Muscle of leg (tissue), 11 donors: Measurements from ENCODE around the gene LRMDA. TPM values are rescaled to one million over a fixed set of nuclear protein-coding genes. Genes with fewer than 3 reads are reported as not detected.

ENCODE experiments used
- DNase-seq: peaks from one replicate; pipeline ENCODE4 v3.0.0; 2013
- H3K27ac ChIP-seq: one replicate; pipeline ENCODE4 v1.5.1; 2013; ENCODE audit warnings: mild to moderate bottlenecking, low read length, control low read depth
- H3K27me3 ChIP-seq: one replicate; pipeline ENCODE4 v1.6.1; 2013; ENCODE audit warnings: low read length; ENCODE audit not compliant: control insufficient read depth, insufficient read depth
- H3K36me3 ChIP-seq: one replicate; pipeline ENCODE4 v1.6.1; 2013; ENCODE audit warnings: low read length; ENCODE audit not compliant: control insufficient read depth, insufficient read depth
- H3K4me1 ChIP-seq: one replicate; pipeline ENCODE4 v1.6.1; 2013; ENCODE audit warnings: low read length; ENCODE audit not compliant: control insufficient read depth, insufficient read depth
- H3K4me3 ChIP-seq: one replicate; pipeline ENCODE4 v1.5.1; 2013; ENCODE audit warnings: low read length, control low read depth
- H3K9me3 ChIP-seq: replicated peaks from 2 replicates; pipeline ENCODE4 v1.6.1; 2013; ENCODE audit warnings: low read depth, low read length; ENCODE audit not compliant: control insufficient read depth
- WGBS: methylation state at CpG from one replicate; pipeline ENCODE4 v1.1.5; 2013; ENCODE audit warnings: missing lambda C conversion rate; ENCODE audit not compliant: insufficient coverage; 5-methylcytosine and 5-hydroxymethylcytosine counted together
- polyA plus RNA-seq, 8 donors: library from polyadenylated mRNA; unstranded; fragments of 120-200 nt; gene quantifications; one replicate each; pipeline versions ENCODE4 v1.2.1 to v1.2.3, GENCODE V29; 2013; ENCODE audit warnings: inconsistent platforms in 1 of 8, low replicate concordance in 1 of 8; ENCODE audit not compliant: insufficient read length in 8 of 8, insufficient read depth in 1 of 8
- total RNA-seq: library from RNA; stranded (reverse); fragments of 120-200 nt; gene quantifications from one replicate; pipeline ENCODE4 v1.2.4, GENCODE V29; 2013

LRMDA gene
- total and polyA plus RNA-seq, 9 donors = 4.8 to 7.9 (median 5.7) TPM

DNA sequence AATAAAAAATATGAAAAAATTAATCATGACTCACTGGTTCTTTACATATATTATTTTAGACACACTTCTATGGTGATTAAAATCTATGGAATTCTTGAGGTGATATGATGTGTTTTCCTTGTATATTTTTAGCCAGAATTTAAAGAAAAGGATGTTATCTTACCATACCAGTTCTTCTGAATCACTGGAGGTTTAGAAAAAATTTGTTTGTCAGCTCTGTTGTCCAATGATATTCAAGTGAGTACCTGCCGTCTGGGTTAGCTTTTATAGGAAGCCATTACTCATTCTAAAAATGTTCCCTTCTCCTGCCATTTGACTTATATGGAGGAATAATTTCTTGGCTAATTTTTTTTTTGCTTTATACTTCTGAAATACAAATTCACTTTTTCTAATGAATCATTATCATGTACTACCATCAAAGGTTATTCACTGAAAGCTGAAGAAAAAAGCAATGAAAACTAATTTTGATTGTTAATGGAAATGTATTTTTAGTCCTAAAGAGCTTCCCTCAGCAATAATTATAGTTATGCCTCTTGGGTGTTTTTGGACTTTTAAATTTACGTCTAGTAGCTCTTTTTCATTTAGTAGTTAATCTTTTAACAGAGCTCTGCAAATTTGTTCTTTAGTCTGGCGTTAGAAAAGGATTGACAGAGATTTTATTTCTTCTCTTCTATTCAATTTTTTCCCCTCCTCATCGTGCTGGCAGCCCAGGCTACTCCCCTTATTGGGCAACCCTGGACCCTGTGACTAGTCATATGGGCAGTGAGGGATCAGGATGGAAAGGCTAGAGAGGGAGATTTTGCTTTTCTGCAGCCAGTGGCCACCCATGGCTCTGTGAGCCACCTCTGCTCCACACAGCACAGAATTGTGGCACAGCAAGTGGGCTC lies 434.2 kb downstream of the LRMDA start:
- Histone ChIP-seq H3K27ac (no peak overlapping the region), H3K4me3 (no peak overlapping the region), H3K9me3 (no peaks in the 10 kb centered on the region), H3K27me3 (no peaks in the 10 kb centered on the region), H3K36me3 (no peaks in the 10 kb centered on the region), H3K4me1 (no peaks in the 10 kb centered on the region)
- WGBS = no CpG with 5 or more reads among the region's 4 CpGs
- DNase-seq = no peak

DNA sequence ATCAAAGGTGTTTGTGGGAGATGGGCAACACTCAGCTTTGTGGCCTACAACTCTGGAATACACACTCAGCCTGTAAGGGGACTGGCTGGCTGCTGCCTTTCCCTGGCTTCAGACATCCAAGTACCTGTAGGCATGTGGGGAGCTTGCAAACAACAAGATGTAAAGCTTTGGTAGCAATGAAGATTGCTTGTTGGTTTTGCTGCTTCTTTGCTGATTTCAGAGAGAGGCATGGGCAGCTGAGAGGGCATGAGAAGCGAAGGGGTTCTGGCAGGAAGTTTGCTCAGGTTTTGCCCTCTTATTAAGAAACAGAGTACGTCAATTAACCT lies 434.8 kb downstream of the LRMDA start:
- no peaks in the 10 kb centered on the region for H3K27me3 ChIP-seq
- WGBS = 83% methylated on average over 2 of the region's 2 CpGs
- no peaks in the 10 kb centered on the region for H3K9me3 ChIP-seq
- H3K27ac ChIP-seq = no peak overlapping the region
- H3K4me1 ChIP-seq = no peaks in the 10 kb centered on the region
- no peak for DNase-seq
- H3K36me3 ChIP-seq = no peaks in the 10 kb centered on the region
- no peak overlapping the region for H3K4me3 ChIP-seq

DNA sequence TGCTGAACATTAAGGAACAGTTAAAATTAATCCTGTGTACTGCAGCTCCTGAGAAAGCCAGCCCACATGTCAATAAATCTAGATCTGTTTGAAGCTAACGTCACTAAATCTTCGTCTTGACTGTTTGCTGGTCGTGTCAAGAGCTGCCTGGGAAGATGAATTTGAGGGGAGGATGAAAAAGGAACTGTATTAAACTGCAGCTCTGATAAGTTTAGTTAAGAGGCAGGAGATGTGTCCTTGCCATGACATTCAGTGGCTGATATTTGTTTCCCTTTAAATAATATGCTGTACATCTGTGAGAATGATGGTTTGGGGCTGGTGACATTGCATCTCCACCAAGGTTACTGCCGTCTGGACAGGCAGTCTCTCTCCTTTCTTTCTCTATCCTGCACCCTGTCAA lies 435.3 kb downstream of the LRMDA start:
- H3K27me3 ChIP-seq = no peaks in the 10 kb centered on the region
- no peaks in the 10 kb centered on the region for H3K4me1 ChIP-seq
- H3K9me3 ChIP-seq = no peaks in the 10 kb centered on the region
- H3K4me3 ChIP-seq = no peak overlapping the region
- no peak for DNase-seq
- no peaks in the 10 kb centered on the region for H3K36me3 ChIP-seq
- WGBS = 69% methylated on average over 3 of the region's 4 CpGs
- H3K27ac ChIP-seq = no peak overlapping the region

DNA sequence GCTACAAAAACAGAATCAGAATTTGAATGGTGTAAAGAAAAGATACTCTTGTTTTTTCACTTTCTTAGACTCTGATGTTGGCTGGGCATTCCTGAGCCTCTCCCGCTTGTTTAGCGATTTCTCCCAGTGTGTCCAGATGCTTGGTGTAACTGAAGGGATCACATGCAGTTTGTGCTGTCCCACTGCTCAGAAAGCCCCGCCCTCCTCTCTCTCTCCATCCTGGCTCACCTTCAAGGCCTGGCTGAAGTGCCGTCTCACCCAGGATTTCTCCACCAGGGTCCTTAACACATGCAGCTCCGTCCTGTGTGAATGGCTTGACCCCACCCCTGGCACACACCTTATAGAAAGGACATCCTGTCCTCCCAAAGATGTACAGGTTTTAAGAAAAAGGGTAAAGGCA lies 437.1 kb downstream of the LRMDA start:
- WGBS = 67% methylated on average over 2 of the region's 5 CpGs
- H3K27me3 ChIP-seq = no peaks in the 10 kb centered on the region
- no peaks in the 10 kb centered on the region for H3K9me3 ChIP-seq
- no peak overlapping the region for H3K27ac ChIP-seq
- no peak for DNase-seq
- H3K4me1 ChIP-seq = no peaks in the 10 kb centered on the region
- no peak overlapping the region for H3K4me3 ChIP-seq
- H3K36me3 ChIP-seq = no peaks in the 10 kb centered on the region

DNA sequence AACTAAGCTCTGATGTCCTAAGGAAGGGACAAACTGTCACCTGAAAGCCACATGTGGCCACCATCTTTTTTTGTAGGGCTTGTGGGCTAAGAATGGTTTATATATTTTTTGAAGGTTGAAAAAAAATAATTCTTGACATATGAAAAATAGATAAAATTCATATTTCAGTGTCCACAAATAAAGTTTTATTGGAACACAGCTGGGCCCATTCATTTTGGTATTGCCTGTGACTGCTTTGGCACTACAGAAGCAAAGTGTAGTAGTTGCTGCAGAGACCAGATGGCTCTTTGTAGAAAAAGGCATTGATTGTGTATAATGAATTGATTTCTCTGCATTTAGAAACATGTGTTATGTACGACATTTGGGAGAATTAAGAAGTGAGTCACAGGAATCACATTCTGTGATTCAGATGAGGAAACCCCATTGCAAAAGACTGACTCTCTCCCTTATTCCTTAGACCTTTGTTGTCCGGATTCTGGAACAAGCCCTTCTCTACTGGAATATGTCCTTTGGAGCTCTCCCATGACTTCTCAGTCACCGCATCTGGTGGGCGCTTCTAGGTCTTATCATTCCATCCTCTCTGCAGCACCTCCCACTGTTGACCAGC lies 438.7 kb downstream of the LRMDA start:
- 94% methylated on average over 3 of the region's 4 CpGs for WGBS

DNA sequence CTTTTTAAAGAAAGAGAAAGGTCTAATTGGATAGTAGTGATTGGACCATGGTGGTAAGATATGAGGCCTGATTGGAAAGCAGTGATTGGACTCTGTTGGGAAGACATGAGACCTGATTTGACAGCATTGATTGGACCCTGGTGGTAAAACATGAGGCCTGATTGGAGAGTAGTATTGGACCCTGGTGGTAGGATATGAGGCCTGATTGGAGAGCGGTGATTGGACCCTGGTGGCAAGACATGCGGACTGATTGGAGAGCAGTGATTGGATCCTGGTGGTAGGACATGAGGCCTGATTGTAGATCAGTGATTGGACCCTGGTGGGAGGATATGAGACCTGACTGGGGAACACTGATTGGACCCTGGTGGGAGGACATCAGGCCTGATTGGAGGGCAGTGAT lies 444.3 kb downstream of the LRMDA start:
- Histone ChIP-seq H3K4me1 (peaks cover 4% of the 10 kb centered on the region), H3K4me3 (no peak overlapping the region), H3K27me3 (no peaks in the 10 kb centered on the region), H3K27ac (no peak overlapping the region), H3K36me3 (no peaks in the 10 kb centered on the region), H3K9me3 (no peaks in the 10 kb centered on the region)
- 100% methylated on average over 2 of the region's 2 CpGs for WGBS
- DNase-seq = no peak

More for the DNA sequence above, 438.7 kb downstream of the LRMDA start:
- Histone ChIP-seq H3K4me1 (no peaks in the 10 kb centered on the region), H3K36me3 (no peaks in the 10 kb centered on the region), H3K27me3 (no peaks in the 10 kb centered on the region), H3K27ac (no peak overlapping the region), H3K9me3 (no peaks in the 10 kb centered on the region), H3K4me3 (no peak overlapping the region)
- DNase-seq = no peak

DNA sequence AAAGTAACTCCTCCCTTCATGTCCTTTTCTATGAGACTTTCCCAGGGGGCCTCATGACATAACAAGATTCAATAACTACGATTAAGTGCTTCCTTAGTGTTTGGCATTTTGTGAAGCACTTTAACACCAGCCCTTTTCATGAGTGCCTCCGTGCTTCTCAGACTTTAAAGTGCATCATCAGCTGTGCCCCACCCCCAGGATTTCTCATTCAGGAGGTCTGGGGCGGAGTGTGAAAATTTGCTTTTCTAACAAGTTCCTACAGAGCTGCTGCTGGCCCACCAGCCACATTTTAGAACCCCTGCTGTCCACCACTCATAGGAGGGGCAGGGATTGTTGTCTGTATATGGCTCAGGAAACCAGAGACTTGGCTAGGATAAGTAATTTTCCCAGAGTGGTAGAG lies 445.3 kb downstream of the LRMDA start:
- H3K27me3 ChIP-seq = no peaks in the 10 kb centered on the region
- no peaks in the 10 kb centered on the region for H3K9me3 ChIP-seq
- no peak overlapping the region for H3K27ac ChIP-seq
- no peaks in the 10 kb centered on the region for H3K36me3 ChIP-seq
- WGBS = no CpG with 5 or more reads among the region's 3 CpGs
- no peak for DNase-seq
- peaks cover 4% of the 10 kb centered on the region for H3K4me1 ChIP-seq
- H3K4me3 ChIP-seq = no peak overlapping the region

DNA sequence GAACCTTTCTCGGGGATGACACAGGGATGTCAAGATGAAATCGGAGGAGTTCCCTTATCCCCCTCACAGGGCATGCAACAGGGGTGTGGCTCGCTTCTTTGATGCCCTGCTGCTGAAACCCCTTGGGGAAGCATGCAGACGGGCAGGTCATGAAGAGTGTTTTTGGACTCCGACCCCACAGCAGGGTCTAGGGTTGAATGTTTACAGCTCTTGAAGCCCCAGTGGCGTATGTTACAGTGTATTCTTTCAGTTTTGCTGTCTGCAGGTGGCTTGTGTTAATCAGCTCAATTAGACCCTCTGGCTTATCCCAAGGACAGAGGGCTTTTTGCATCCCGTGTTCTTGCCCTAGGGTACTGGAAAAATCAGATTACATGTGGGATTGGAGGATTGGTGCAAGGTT lies 446.5 kb downstream of the LRMDA start:
- no peak for DNase-seq
- Histone ChIP-seq H3K9me3 (no peaks in the 10 kb centered on the region), H3K27ac (no peak overlapping the region), H3K4me1 (peaks cover 4% of the 10 kb centered on the region), H3K36me3 (no peaks in the 10 kb centered on the region), H3K4me3 (no peak overlapping the region), H3K27me3 (no peaks in the 10 kb centered on the region)
- WGBS = 90% methylated on average over 6 of the region's 7 CpGs

DNA sequence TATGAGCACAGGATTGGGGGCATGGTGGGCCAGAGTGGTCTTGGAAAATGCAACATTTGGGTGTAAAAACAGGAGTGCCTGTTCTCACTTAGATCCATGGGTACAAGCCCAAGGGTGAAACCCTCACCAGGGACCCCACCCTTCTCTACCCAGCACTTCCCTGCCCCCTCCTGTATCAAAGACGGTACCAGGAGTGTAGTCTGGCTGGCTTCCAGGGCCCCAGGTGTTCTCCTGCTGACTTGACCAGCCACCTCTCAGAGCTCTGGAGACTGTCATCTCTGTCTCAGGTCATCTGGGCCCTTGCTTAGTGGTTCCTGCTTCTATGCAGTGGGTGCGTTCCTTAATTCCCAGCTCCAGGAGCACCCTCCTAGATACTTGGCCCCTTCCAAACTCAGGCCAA lies 447.2 kb downstream of the LRMDA start:
- DNase-seq = no peak
- Histone ChIP-seq H3K27ac (no peak overlapping the region), H3K9me3 (no peaks in the 10 kb centered on the region), H3K4me3 (no peak overlapping the region), H3K27me3 (no peaks in the 10 kb centered on the region), H3K4me1 (peaks cover 4% of the 10 kb centered on the region), H3K36me3 (no peaks in the 10 kb centered on the region)
- 80% methylated on average over 2 of the region's 2 CpGs for WGBS

DNA sequence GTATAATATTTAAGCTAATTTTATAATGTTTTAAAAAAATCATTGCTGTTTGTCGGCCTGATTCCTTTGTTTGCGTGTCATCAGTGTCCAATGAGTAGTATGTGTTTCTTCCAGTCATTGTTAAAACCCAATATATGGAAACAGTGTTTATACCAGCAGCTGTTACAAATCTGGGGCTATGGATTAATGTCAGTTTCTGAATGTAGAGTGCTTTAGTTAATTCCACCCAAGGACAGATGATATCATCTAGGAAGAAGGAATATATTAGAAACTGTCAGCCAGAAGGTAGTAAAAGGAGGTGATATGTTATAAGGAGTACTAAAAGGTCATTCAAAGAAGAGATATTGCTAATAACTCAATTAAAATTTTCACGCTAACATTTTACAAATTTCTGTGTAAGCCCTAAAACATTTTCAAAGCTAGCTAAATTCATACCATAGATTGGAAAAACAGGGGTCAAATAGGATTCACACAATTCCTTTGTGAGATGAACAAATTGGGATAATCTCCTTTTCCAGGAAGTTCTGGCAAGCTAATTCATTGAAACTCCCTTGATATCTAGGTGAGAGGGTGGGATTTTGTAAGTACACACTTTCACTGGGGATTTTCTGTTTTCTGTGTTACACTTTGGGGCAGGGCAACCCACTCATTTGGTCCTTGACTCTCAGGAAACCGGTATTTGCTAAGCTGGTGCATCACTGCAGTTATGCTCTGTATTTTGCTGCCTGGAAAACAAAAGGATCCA lies 448.8 kb downstream of the LRMDA start:
- Histone ChIP-seq H3K36me3 (no peaks in the 10 kb centered on the region), H3K4me1 (peaks cover 4% of the 10 kb centered on the region), H3K4me3 (no peak overlapping the region), H3K27ac (peak overlapping the region; percentile 76), H3K9me3 (no peaks in the 10 kb centered on the region), H3K27me3 (no peaks in the 10 kb centered on the region)
- no CpG with 5 or more reads among the region's 4 CpGs for WGBS
- DNase-seq = peak; percentile 75
